H9 (cell line): Measurements from ENCODE around the gene TBC1D7. TPM values are rescaled to one million over a fixed set of nuclear protein-coding genes. Genes with fewer than 3 reads are reported as not detected.

Source experiments
- DNase-seq: peaks from one replicate; pipeline ENCODE4 v3.0.0-alpha.2; 2017
- H2AFZ ChIP-seq: one replicate; pipeline ENCODE4 v1.6.1; 2013; ENCODE audit warnings: mild to moderate bottlenecking, low read length, control low read depth, moderate library complexity
- H2AK5ac ChIP-seq: 2 replicates; pipeline ENCODE4 v1.6.1; 2013; ENCODE audit warnings: low read length, control low read depth, mixed read lengths; ENCODE audit not compliant: insufficient read length
- H2BK120ac ChIP-seq: one replicate; pipeline ENCODE4 v1.6.1; 2013; ENCODE audit warnings: low read depth, mild to moderate bottlenecking, low read length, control low read depth, inconsistent platforms; ENCODE audit not compliant: poor library complexity, severe bottlenecking
- H2BK12ac ChIP-seq: 2 replicates; pipeline ENCODE4 v1.6.1; 2013; ENCODE audit warnings: low read length, control low read depth, mixed read lengths, low read depth; ENCODE audit not compliant: insufficient read length
- H2BK15ac ChIP-seq: 2 replicates; pipeline ENCODE4 v1.6.1; 2013; ENCODE audit warnings: low read depth, low read length, control low read depth
- H2BK20ac ChIP-seq: one replicate; pipeline ENCODE4 v1.6.1; 2013; ENCODE audit warnings: low read depth, mild to moderate bottlenecking, low read length, control low read depth, inconsistent platforms; ENCODE audit not compliant: poor library complexity, severe bottlenecking
- H2BK5ac ChIP-seq: 2 replicates; pipeline ENCODE4 v1.6.1; 2013; ENCODE audit warnings: low read length, control low read depth, mixed read lengths; ENCODE audit not compliant: insufficient read length
- H3K14ac ChIP-seq: 2 replicates; pipeline ENCODE4 v1.6.1; 2013; ENCODE audit warnings: low read length, control low read depth; ENCODE audit not compliant: insufficient read depth
- H3K18ac ChIP-seq: 2 replicates; pipeline ENCODE4 v1.6.1; 2013; ENCODE audit warnings: low read depth, mild to moderate bottlenecking, mixed read lengths, low read length, control low read depth; ENCODE audit not compliant: insufficient read length
- H3K23ac ChIP-seq: 2 replicates; pipeline ENCODE4 v1.6.1; 2013; ENCODE audit warnings: low read length, control low read depth, mixed read lengths, low read depth; ENCODE audit not compliant: insufficient read length
- H3K23me2 ChIP-seq: 2 replicates; pipeline ENCODE4 v1.6.1; 2013; ENCODE audit warnings: low read depth, mild to moderate bottlenecking, mixed read lengths, low read length, control low read depth; ENCODE audit not compliant: insufficient read length, poor library complexity, severe bottlenecking
- H3K27ac ChIP-seq: 2 replicates; pipeline ENCODE4 v1.5.1; 2013; ENCODE audit warnings: low read length, control low read depth, mixed read lengths, low read depth; ENCODE audit not compliant: insufficient read length
- H3K27me3 ChIP-seq: 2 replicates; pipeline ENCODE4 v1.6.1; 2013; ENCODE audit warnings: low read length, control low read depth, inconsistent platforms; ENCODE audit not compliant: insufficient read depth
- H3K4ac ChIP-seq: 2 replicates; pipeline ENCODE4 v1.6.1; 2013; ENCODE audit warnings: low read depth, mild to moderate bottlenecking, control low read depth, inconsistent platforms, low read length, moderate library complexity
- H3K4me1 ChIP-seq: 2 replicates; pipeline ENCODE4 v1.6.1; 2013; ENCODE audit warnings: low read length, control low read depth, inconsistent platforms; ENCODE audit not compliant: insufficient read depth
- H3K4me2 ChIP-seq: 2 replicates; pipeline ENCODE4 v1.6.1; 2013; ENCODE audit warnings: low read length, control low read depth, mixed read lengths; ENCODE audit not compliant: insufficient read length, insufficient read depth
- H3K56ac ChIP-seq: 2 replicates; pipeline ENCODE4 v1.6.1; 2013; ENCODE audit warnings: low read depth, mild to moderate bottlenecking, mixed read lengths, low read length, control low read depth; ENCODE audit not compliant: insufficient read length
- H3K79me1 ChIP-seq: 2 replicates; pipeline ENCODE4 v1.6.1; 2013; ENCODE audit warnings: low read depth, mild to moderate bottlenecking, moderate library complexity, low read length, control low read depth, inconsistent platforms; ENCODE audit not compliant: insufficient read depth, poor library complexity, severe bottlenecking
- H3K79me2 ChIP-seq: 2 replicates; pipeline ENCODE4 v1.6.1; 2013; ENCODE audit warnings: low read length, control low read depth, inconsistent platforms; ENCODE audit not compliant: insufficient read depth
- H3K9ac ChIP-seq: 2 replicates; pipeline ENCODE4 v1.6.1; 2013; ENCODE audit warnings: low read length, control low read depth, mixed read lengths; ENCODE audit not compliant: insufficient read length; ENCODE audit errors: extremely low read depth
- H3K9me3 ChIP-seq: one replicate; pipeline ENCODE4 v1.6.1; 2013; ENCODE audit warnings: low read depth, low read length, inconsistent platforms; ENCODE audit not compliant: control insufficient read depth
- H3T11ph ChIP-seq: one replicate; pipeline ENCODE4 v1.6.1; 2013; ENCODE audit warnings: mild to moderate bottlenecking, low read length, control low read depth, inconsistent platforms
- H4K20me1 ChIP-seq: one replicate; pipeline ENCODE4 v1.6.1; 2013; ENCODE audit not compliant: control insufficient read depth, insufficient read length, insufficient read depth
- H4K5ac ChIP-seq: 2 replicates; pipeline ENCODE4 v1.6.1; 2013; ENCODE audit warnings: low read depth, mild to moderate bottlenecking, mixed read lengths, low read length, control low read depth; ENCODE audit not compliant: insufficient read length
- H4K8ac ChIP-seq: replicated peaks from 2 replicates; pipeline ENCODE4 v1.6.1; 2013; ENCODE audit warnings: low read length, control low read depth, mixed read lengths, low read depth; ENCODE audit not compliant: insufficient read length
- H4K91ac ChIP-seq: 2 replicates; pipeline ENCODE4 v1.6.1; 2013; ENCODE audit warnings: low read depth, mild to moderate bottlenecking, moderate library complexity, mixed read lengths, low read length, control low read depth; ENCODE audit not compliant: insufficient read length
- H3K27ac Mint-ChIP-seq, 3 experiments: 2 replicates in 2 of 3; 3 replicates in 1 of 3; pipeline ENCODE4 v1.8.0; 2020 to 2021; ENCODE audit warnings: mixed read lengths in 3 of 3, mild to moderate bottlenecking in 1 of 3, moderate library complexity in 1 of 3
- H3K27me3 Mint-ChIP-seq: 2 replicates; pipeline ENCODE4 v1.8.0; 2021; ENCODE audit warnings: low read depth, mild to moderate bottlenecking, moderate library complexity, mixed read lengths
- H3K36me3 Mint-ChIP-seq, 3 experiments: 2 replicates in 2 of 3; 3 replicates in 1 of 3; pipeline ENCODE4 v1.8.0; 2020 to 2021; ENCODE audit warnings: low read depth in 3 of 3, mixed read lengths in 3 of 3; ENCODE audit not compliant: insufficient read depth in 1 of 3
- H3K4me1 Mint-ChIP-seq, 2 experiments: 2 replicates each; pipeline ENCODE4 v1.8.0; 2020; ENCODE audit warnings: mixed read lengths in 2 of 2
- H3K4me3 Mint-ChIP-seq, 2 experiments: 2 replicates in 1 of 2; 3 replicates in 1 of 2; pipeline ENCODE4 v1.8.0; 2020 to 2021; ENCODE audit warnings: mild to moderate bottlenecking in 2 of 2, mixed read lengths in 2 of 2, moderate library complexity in 1 of 2
- H3K9me3 Mint-ChIP-seq, 2 experiments: 2 replicates in 1 of 2; 3 replicates in 1 of 2; pipeline ENCODE4 v1.8.0; 2020; ENCODE audit warnings: mild to moderate bottlenecking in 2 of 2, mixed read lengths in 2 of 2, moderate library complexity in 1 of 2
- CTCF ChIP-seq: fragments of 200-600 bp; sonication (generic); conservative IDR thresholded peaks from 3 replicates; pipeline ENCODE4 v1.8.0; 2021; ENCODE audit warnings: antibody characterized with exemption, mild to moderate bottlenecking
- WGBS: extraction: QIAGEN DNeasy Blood & Tissue Kit; methylation state at CpG from one replicate; pipeline ENCODE4 v1.1.7; 2013; ENCODE audit warnings: missing lambda C conversion rate, low lambda C conversion rate, mixed read lengths; ENCODE audit not compliant: insufficient read length; ENCODE audit errors: extremely low coverage; 5-methylcytosine and 5-hydroxymethylcytosine counted together
- total RNA-seq: library from RNA; stranded (reverse); gene quantifications from 2 replicates; pipeline ENCODE4 v1.2.1, GENCODE V29; 2021

The TBC1D7 gene
- total RNA-seq, 1 experiment from 2014 or later: 33.9 TPM

- Histone ChIP-seq H2BK20ac (no peak overlapping the region), H3K23ac (no peak overlapping the region), H3K23me2 (no peaks in the 10 kb centered on the region), H4K5ac (no peak overlapping the region), H2BK15ac (no peak overlapping the region), H3K9ac (no peak overlapping the region), H3K56ac (no peak overlapping the region), H4K91ac (no peak overlapping the region), H3K4me2 (no peak overlapping the region), H3K27me3 (no peaks in the 10 kb centered on the region), H3K14ac (no peak overlapping the region), H2BK12ac (no peak overlapping the region), H2AK5ac (no peak overlapping the region), H3K4me1 (no peaks in the 10 kb centered on the region), H3K4ac (no peak overlapping the region), H2BK5ac (no peak overlapping the region), H3K79me1 (no peaks in the 10 kb centered on the region), H3T11ph (no peak overlapping the region), H3K79me2 (no peaks in the 10 kb centered on the region), H3K18ac (no peak overlapping the region), H2BK120ac (no peak overlapping the region), H3K9me3 (no peaks in the 10 kb centered on the region), H4K8ac (no peak overlapping the region), H3K27ac (no peak overlapping the region), H2AFZ (no peak overlapping the region), H4K20me1 (no peaks in the 10 kb centered on the region)
- Mint-ChIP-seq H3K36me3 (no peaks in the 10 kb centered on the region; a peak in 2 of 7 replicates), H3K9me3 (no peaks in the 10 kb centered on the region), H3K4me3 (no peak overlapping the region), H3K4me1 (peaks cover 11 to 22% of the 10 kb centered on the region in 2 experiments), H3K27ac (peak overlapping the region in 2 of 3 experiments; percentile 7 to 65; a peak in 1 of 7 replicates), H3K27me3 (no peaks in the 10 kb centered on the region)
- DNase-seq: no peak
- WGBS: no CpG with 5 or more reads among the region's 21 CpGs
- no peak for TF ChIP-seq CTCF
Observed at GRCh38 chr6:13273931-13274706, 54.2 kb downstream of the TBC1D7 start.
